Measurements from ENCODE around the gene ARHGAP6. TPM values are rescaled to one million over a fixed set of nuclear protein-coding genes. Genes with fewer than 3 reads are reported as not detected.

The ARHGAP6 gene
- total RNA-seq, 1 experiment from 2014 or later: 0.28 TPM

- DNase-seq (ENCODE audit: low spot score): peak; percentile 85
These were observed 554.5 kb downstream of the ARHGAP6 start, which contains the start of gene HCCS for GRCh38 chrX:11111037-11111851. Gene HCCS (plus strand): TSS chrX:11111332. CDS start chrX:11112061, 729 bp downstream.

- no peak for DNase-seq (ENCODE audit: low spot score)
These were observed 555.8 kb downstream of the ARHGAP6 start for GRCh38 chrX:11109968-11110367.

- no peak for DNase-seq (ENCODE audit: low spot score)
These were observed 557.3 kb downstream of the ARHGAP6 start for GRCh38 chrX:11108253-11108941.

DNA sequence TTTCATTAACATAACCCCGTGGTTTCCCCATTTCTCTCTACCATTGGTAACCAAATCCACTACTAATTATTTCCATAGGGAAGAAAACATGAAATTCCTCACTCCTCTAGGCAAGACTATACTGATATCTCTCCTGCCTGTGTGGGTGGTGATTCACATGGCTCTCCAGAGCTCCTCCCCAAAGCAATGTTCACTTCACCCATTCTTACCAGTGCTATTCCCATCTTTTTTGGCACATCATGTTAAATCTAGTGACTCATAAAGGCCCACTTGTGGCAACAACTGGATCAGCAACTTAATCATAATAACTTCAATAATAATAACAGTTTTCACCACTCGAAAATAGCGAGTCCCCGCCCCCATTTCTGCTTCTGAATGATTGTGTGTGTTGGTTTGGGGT lies 560.6 kb downstream of the ARHGAP6 start:
- peak; percentile 55 for DNase-seq (ENCODE audit: low spot score)

- no peak for DNase-seq (ENCODE audit: low spot score)
These were observed 562.0 kb downstream of the ARHGAP6 start for GRCh38 chrX:11103751-11104150.

DNA sequence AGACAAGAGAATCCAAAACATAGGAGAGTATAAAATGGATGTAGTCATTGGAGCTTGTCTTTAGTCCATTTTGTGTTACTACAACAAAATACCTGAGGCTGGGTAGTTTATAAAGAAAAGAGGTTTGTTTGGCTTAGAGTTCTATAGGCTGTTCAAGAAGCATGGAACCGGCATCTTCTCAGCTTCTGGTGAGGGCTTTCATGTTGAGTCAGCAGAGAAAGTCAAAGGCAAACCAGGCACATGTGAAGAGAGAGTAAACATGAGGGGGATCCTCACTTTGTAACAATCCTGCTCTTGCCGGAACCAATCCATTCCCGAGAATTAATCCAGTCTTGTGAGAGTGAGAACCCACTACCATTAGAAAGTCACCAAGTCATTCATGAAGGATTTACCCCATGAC lies 562.7 kb downstream of the ARHGAP6 start:
- no peak for DNase-seq (ENCODE audit: low spot score)

DNA sequence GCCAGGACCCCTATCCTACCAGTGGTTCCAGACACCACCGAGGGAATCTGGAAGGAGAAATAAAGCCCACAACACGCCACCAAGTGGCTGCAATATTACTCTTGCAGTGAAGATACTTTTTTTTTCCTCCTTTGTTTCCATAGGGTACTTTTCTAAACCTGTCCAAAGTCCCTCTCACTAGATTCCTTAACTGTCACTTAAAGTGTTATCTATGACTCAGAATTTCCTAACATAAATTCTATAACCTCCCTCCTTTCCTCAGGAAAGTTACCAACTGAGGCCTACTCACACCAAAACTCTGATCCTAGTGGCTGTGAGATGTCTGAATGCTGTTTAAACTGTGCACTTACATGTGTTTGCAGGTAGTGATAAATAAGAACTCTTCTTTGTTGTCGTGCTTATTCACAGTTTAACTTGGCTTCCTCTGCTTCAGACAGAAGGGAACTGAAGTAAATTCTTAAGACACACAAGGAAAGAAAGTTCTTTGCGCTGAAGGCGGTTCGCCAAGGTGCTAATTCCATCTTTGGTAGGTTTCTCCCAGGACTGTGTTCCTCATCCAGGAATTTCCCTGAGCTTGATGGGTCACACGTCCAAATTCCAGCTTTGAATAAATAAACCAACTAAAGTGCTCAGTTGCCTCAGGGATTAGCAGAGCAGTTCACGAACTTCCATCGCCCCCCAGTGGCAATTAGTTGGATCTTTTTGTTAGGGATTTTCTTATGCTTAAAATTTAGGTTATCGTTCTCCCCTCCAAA lies 565.3 kb downstream of the ARHGAP6 start:
- DNase-seq (ENCODE audit: low spot score): peak; percentile 62

- no peak for DNase-seq (ENCODE audit: low spot score)
These were observed 566.3 kb downstream of the ARHGAP6 start for GRCh38 chrX:11099465-11099864.

- DNase-seq (ENCODE audit: low spot score): no peak
These were observed 567.8 kb downstream of the ARHGAP6 start for GRCh38 chrX:11097933-11098332.

GRCh38 chrX:11089802-11090201 lies 575.9 kb downstream of the ARHGAP6 start:
- no peak for DNase-seq (ENCODE audit: low spot score)

Other genes with a start within 250 kb of the ARHGAP6 start
- gene MSL3, start 92.3 kb upstream of the ARHGAP6 start, total RNA-seq (2014; rRNA removed; shearing (Covaris generic)): 34.4 and 55.9 TPM in 2 replicates

Measured in A172 (cell line).